Testis (tissue), 3 donors: Measurements from ENCODE around the gene ULBP2. TPM values are rescaled to one million over a fixed set of nuclear protein-coding genes. Genes with fewer than 3 reads are reported as not detected.
"Not testable (repeated sequence)": the region's sequence is repeated elsewhere in the genome, so short reads cannot be mapped to it uniquely, and the experiment has no call there.

Experiments used
- DNase-seq: peaks from one replicate; pipeline ENCODE4 v3.0.0-alpha.2; 2019
- H3K27ac ChIP-seq, 2 donors: fragments of 200-600 bp; sonication (generic); one replicate each; pipeline ENCODE4 v1.5.1; 2019
- H3K27me3 ChIP-seq: fragments of 200-600 bp; sonication (generic); one replicate; pipeline ENCODE4 v1.5.1; 2019
- H3K36me3 ChIP-seq: fragments of 200-600 bp; sonication (generic); one replicate; pipeline ENCODE4 v1.5.1; 2017; ENCODE audit warnings: low read depth; ENCODE audit errors: missing control alignments
- H3K4me1 ChIP-seq: fragments of 200-600 bp; sonication (generic); one replicate; pipeline ENCODE4 v1.5.1; 2019
- H3K4me3 ChIP-seq, 2 donors: fragments of 200-600 bp; sonication (generic); one replicate each; pipeline ENCODE4 v1.5.1; 2017 to 2019
- H3K9me3 ChIP-seq: fragments of 200-600 bp; sonication (generic); one replicate; pipeline ENCODE4 v1.5.1; 2017
- POLR2A ChIP-seq: fragments of 450-650 bp; IDR thresholded peaks from one replicate; pipeline ENCODE4 v1.6.1; 2017; ENCODE audit warnings: antibody characterized with exemption, mild to moderate bottlenecking, moderate library complexity
- WGBS, 2 donors: methylation state at CpG; one replicate each; pipeline ENCODE4 v1.1.5; 2018; 5-methylcytosine and 5-hydroxymethylcytosine counted together
- intact Hi-C: fragments of 100-400 bp; cut with DNase I; formaldehyde crosslinking; loops from one replicate; pipeline ENCODE4 v1.15.1; 2023; ENCODE audit warnings: low total_unique reads
- polyA plus RNA-seq: library from polyadenylated mRNA; stranded (reverse); fragments of 350-450 nt; fragmentation: Illumina TruSeq; extraction: RNeasy Lipid Tissue Mini Kit (QIAGEN cat#74804); gene quantifications from one replicate; pipeline ENCODE4 v1.2.3, GENCODE V29; 2014; ENCODE audit warnings: low read depth, low replicate concordance; ENCODE audit not compliant: insufficient read depth
- total RNA-seq, 2 donors: library from RNA; depleted of rRNA; stranded (reverse); fragments of >200 nt; gene quantifications; one replicate each; pipeline ENCODE4 v1.2.3, GENCODE V29; 2016
- TF ChIP-seq, protein P1 (sequence below), 3 experiments: fragments of 450-650 bp in 2 of 3; fragments of 200-600 bp in 1 of 3; sonication (generic) in 1 of 3; IDR thresholded peaks; one replicate each; pipeline ENCODE4 v1.5.1; 2016 to 2019; ENCODE audit warnings: antibody characterized with exemption in 3 of 3, mild to moderate bottlenecking in 2 of 3, moderate library complexity in 1 of 3

The ULBP2 gene
- total and polyA plus RNA-seq, 3 donors from 2014 or later: 1.5 to 2.0 (median 1.9) TPM

DNA sequence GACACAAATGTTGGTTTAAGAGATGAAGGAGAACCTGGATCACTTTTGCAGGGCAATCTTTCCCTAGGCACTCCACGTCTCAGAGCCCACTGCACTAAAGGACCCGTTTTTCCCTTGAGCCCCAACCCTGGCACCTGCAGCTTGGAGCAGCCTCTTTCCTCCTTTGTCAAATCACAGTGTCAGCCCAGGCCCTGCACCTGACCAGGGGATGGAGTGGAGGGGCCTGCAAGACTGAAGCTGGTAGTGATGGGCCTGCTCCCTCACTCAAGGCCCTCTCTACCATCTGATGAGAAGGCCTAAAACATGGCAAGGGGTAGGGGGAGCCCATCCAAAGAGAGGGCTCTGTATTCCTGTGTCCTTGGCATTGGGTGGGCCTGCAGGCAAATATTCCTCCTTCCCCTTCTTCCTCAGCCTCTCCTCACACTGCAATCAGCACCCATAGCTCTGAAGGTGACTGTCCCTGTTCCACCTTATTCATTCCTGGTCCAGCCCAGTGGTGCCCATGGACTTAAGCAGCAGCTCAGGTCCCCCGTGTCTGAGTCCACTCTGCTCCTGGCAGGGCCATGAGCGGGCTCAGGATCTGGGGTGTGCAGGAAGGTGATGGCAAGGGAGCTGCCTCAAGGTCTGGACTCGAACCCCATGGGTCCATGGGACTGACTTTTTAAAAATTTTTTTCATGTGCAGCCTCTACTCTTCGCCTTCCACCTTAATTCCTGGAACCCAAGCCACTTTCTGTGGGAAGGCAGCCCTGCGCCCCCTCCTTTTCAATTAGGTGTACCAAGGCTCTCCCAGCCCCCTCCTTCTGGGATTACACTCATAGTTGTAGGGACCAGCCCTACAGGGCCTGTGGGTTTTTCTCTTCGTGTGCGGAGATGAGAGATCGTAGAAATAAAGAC, 25.6 kb upstream of the ULBP2 start:
- no peak for DNase-seq
- no peaks in the 10 kb centered on the region for H3K4me1 ChIP-seq
- 86 to 90% methylated on average over 10 of the region's 10 CpGs for WGBS, 2 donors
- TF ChIP-seq, protein P1, sequence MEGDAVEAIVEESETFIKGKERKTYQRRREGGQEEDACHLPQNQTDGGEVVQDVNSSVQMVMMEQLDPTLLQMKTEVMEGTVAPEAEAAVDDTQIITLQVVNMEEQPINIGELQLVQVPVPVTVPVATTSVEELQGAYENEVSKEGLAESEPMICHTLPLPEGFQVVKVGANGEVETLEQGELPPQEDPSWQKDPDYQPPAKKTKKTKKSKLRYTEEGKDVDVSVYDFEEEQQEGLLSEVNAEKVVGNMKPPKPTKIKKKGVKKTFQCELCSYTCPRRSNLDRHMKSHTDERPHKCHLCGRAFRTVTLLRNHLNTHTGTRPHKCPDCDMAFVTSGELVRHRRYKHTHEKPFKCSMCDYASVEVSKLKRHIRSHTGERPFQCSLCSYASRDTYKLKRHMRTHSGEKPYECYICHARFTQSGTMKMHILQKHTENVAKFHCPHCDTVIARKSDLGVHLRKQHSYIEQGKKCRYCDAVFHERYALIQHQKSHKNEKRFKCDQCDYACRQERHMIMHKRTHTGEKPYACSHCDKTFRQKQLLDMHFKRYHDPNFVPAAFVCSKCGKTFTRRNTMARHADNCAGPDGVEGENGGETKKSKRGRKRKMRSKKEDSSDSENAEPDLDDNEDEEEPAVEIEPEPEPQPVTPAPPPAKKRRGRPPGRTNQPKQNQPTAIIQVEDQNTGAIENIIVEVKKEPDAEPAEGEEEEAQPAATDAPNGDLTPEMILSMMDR (IDR thresholded peaks at IDR 0.05): no peak
- TF ChIP-seq POLR2A: no peak
- no peaks in the 10 kb centered on the region for H3K9me3 ChIP-seq
- H3K27me3 ChIP-seq: no peaks in the 10 kb centered on the region
- no peak overlapping the region for H3K27ac ChIP-seq
- no peaks in the 10 kb centered on the region for H3K36me3 ChIP-seq
- no peak overlapping the region for H3K4me3 ChIP-seq
- intact Hi-C loops: no loop called here

DNA sequence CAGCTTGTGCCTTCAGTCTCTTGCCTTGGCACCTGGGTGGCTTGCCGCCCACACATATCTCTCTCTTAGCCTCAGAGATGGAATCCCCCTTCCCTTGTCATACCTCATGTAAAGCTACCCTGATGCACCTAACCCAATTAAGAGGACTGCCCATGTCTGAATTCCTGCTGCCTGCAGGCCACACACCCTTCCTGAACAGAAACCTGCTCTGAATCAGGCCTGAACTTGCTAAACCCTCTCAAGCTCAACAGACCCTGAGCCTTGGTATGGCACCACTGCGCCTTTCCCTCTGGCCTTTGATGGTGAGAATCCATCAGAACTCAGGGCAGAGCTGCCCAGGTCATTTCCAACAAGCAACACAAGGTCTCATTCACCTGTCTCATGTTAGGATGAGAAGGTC, 24.1 kb upstream of the ULBP2 start:
- no peak overlapping the region for H3K4me3 ChIP-seq
- intact Hi-C loops: no loop called here
- peaks cover 4% of the 10 kb centered on the region for H3K4me1 ChIP-seq
- H3K27me3 ChIP-seq: no peaks in the 10 kb centered on the region
- TF ChIP-seq, protein P1 (IDR thresholded peaks at IDR 0.05): no peak
- no peak for TF ChIP-seq POLR2A
- no peaks in the 10 kb centered on the region for H3K36me3 ChIP-seq
- no peak overlapping the region for H3K27ac ChIP-seq
- H3K9me3 ChIP-seq: no peaks in the 10 kb centered on the region
- DNase-seq: no peak
- 92 to 93% methylated on average over 2 of the region's 2 CpGs for WGBS, 2 donors

- no peak for TF ChIP-seq POLR2A
- TF ChIP-seq, protein P1 (IDR thresholded peaks at IDR 0.05): no peak
- 89% methylated on average over 6 of the region's 6 CpGs for WGBS, 2 donors
Measured at GRCh38 chr6:149918151-149918905, 23.5 kb upstream of the ULBP2 start.

DNA sequence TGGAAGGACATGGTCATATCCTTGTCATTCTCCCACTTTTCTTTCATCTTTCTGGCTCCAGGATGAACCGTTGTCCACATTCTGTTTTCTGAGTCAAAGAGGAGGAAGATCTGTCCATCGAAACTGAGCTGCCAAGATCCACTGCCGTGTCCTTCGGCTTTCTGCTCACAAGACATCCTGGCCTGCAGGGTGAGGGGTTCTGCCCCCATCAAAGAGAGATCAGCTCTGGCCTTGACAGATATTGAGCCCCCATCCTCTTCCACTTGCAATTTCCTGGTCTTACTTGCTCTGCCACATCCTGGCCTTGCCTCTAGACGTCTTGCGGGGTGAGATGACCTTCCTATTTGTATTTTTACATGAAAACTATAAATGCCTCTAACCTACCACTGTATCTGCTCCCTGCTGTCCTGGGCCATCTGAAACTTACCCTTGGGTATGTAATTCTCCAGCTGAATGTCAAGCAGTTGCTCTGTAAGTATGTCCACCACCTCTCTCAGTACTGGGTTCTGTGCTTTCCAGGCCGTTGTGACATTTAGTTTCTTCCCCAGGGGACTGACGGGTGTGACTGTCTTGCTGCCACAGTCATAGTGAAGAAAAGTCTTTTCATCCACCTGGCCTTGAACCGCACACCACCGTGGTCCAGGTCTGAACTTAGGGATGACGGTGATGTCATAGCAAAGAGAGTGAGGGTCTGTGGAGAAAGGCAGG, 22.5 kb upstream of the ULBP2 start:
- DNase-seq: not testable (repeated sequence)

More at GRCh38 chr6:149918151-149918905, 23.5 kb upstream of the ULBP2 start:
- intact Hi-C loops: no loop called here
- Histone ChIP-seq H3K4me3 (no peak overlapping the region), H3K27ac (no peak overlapping the region), H3K9me3 (no peaks in the 10 kb centered on the region), H3K4me1 (peaks cover 5% of the 10 kb centered on the region), H3K36me3 (no peaks in the 10 kb centered on the region), H3K27me3 (no peaks in the 10 kb centered on the region)
- DNase-seq: no peak

GRCh38 chr6:149919834-149920225, 22.0 kb upstream of the ULBP2 start:
- WGBS, 2 donors: 87 to 91% methylated on average over 4 of the region's 4 CpGs
- TF ChIP-seq, protein P1 (IDR thresholded peaks at IDR 0.05): no peak
- no peak for TF ChIP-seq POLR2A
- no peak for DNase-seq
- Histone ChIP-seq H3K9me3 (no peaks in the 10 kb centered on the region), H3K4me3 (no peak overlapping the region), H3K27me3 (no peaks in the 10 kb centered on the region), H3K4me1 (peaks cover 5% of the 10 kb centered on the region), H3K27ac (no peak overlapping the region), H3K36me3 (no peaks in the 10 kb centered on the region)
- intact Hi-C loops: loop anchor here (10.0 kb wide), 1 partner anchor 185 kb away; no protein-coding TSS in a partner anchor

More for the DNA sequence above, 22.5 kb upstream of the ULBP2 start:
- H3K27ac ChIP-seq, intact Hi-C loops, H3K4me3 ChIP-seq, H3K36me3 ChIP-seq, H3K4me1 ChIP-seq, H3K9me3 ChIP-seq, H3K27me3 ChIP-seq: not testable (repeated sequence)
- WGBS, 2 donors: 86 to 90% methylated on average over 11 of the region's 11 CpGs
